ENCODE results near the gene HP.
A peak's percentile ranks its signal among the peaks of the same experiment; 100 is the strongest.

The HP gene

DNA sequence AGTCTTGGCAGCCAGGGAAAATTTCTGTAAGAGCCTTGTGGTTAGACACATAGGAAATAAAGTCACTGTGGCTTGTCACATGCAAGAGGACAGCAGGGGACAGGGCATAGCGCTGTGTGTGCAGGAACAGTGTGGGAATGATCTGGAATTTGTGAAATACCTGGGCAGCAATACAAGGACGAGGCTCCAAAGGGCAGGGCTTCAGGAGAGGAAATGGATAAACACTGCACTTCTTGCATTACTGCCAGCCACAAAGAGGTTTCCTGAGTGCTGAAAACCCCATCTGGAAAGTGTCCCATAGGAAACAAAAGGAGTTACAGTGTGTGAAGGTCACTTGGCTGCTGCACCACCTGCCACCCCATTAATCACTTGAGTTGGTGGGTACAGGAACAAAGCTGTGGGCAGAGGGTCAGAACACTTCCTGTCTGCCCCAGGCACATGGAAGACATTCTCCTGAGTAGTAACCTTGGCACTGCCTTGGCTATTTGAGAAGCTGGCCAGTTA lies 12.1 kb upstream of the HP start:
- Histone ChIP-seq H4K8ac (ENCODE audit: low read length) (no peak overlapping the region), H2BK15ac (ENCODE audit: low read depth, poor library complexity, severe bottlenecking) (no peak overlapping the region), H2BK12ac (ENCODE audit: low read length in 2 of 2) (no peak overlapping the region), H3K4ac (ENCODE audit: low read depth in 1 of 2, low read length in 2 of 2) (no peak overlapping the region), H3K23ac (ENCODE audit: low read length in 2 of 2) (no peak overlapping the region), H2AK5ac (ENCODE audit: low read length, severe bottlenecking) (no peak overlapping the region), H3K79me1 (replicated peaks; ENCODE audit: low read length, poor library complexity, severe bottlenecking) (no peaks in the 10 kb centered on the region), H2BK5ac (ENCODE audit: low read depth, low read length, poor library complexity, severe bottlenecking) (no peak overlapping the region), H3K4me3 (ENCODE audit: insufficient read depth in 1 of 2, low read depth in 1 of 2, low read length in 2 of 2) (no peak overlapping the region), H3K18ac (ENCODE audit: low read depth in 1 of 2, low read length in 2 of 2) (no peak overlapping the region), H3K36me3 (ENCODE audit: control insufficient read depth in 1 of 2, insufficient read depth in 2 of 2, low read depth in 1 of 2, low read length in 2 of 2) (peaks cover 8 to 26% of the 10 kb centered on the region in 2 experiments), H2BK120ac (ENCODE audit: low read depth, low read length) (no peak overlapping the region), H3K9me3 (ENCODE audit: control insufficient read depth, low read length) (no peaks in the 10 kb centered on the region), H3K14ac (ENCODE audit: low read length in 2 of 2) (no peak overlapping the region), H2AFZ (ENCODE audit: low read depth, low read length) (no peak overlapping the region), H3K27me3 (ENCODE audit: control insufficient read depth in 1 of 2, insufficient read depth in 1 of 2, low read length in 2 of 2) (no peaks in the 10 kb centered on the region), H3K4me2 (ENCODE audit: low read length, poor library complexity, severe bottlenecking) (no peak overlapping the region), H4K91ac (ENCODE audit: low read length) (no peak overlapping the region), H3K4me1 (ENCODE audit: control insufficient read depth, insufficient read depth, low read depth, low read length) (no peaks in the 10 kb centered on the region), H3K27ac (ENCODE audit: low read length, poor library complexity, severe bottlenecking) (no peak overlapping the region), H3K9ac (ENCODE audit: low read length) (no peak overlapping the region)
- no peak for DNase-seq
- 61% methylated on average over 2 of the region's 2 CpGs for WGBS

DNA sequence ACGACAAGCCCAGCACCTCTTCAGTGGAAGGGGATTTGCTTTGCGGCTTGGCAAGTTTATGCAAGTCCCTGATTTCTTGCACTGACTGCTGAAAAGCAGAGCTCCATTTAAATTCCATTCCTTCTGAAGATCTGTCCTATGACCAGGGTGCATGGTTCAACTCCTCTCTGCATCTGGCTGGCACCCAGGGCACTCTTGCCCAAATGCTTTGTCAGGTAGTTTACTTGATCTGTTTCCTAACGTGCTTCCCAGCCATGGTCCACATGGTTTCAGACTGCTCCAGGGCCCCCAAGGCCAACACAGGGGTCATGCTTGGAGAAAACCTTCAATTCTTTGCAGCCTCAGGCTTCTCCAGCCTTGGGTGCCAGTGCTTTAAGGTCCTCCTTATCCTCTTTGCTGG lies 11.2 kb upstream of the HP start:
- H3K4me3 ChIP-seq (ENCODE audit: insufficient read depth in 1 of 2, low read depth in 1 of 2, low read length in 2 of 2) = no peak overlapping the region
- H3K9me3 ChIP-seq (ENCODE audit: control insufficient read depth, low read length) = no peaks in the 10 kb centered on the region
- H4K91ac ChIP-seq (ENCODE audit: low read length) = no peak overlapping the region
- no peak overlapping the region for H3K4me2 ChIP-seq (ENCODE audit: low read length, poor library complexity, severe bottlenecking)
- no peaks in the 10 kb centered on the region for H3K79me1 ChIP-seq (replicated peaks; ENCODE audit: low read length, poor library complexity, severe bottlenecking)
- no peaks in the 10 kb centered on the region for H3K27me3 ChIP-seq (ENCODE audit: control insufficient read depth in 1 of 2, insufficient read depth in 1 of 2, low read length in 2 of 2)
- H4K8ac ChIP-seq (ENCODE audit: low read length) = no peak overlapping the region
- no peak overlapping the region for H2AK5ac ChIP-seq (ENCODE audit: low read length, severe bottlenecking)
- H3K9ac ChIP-seq (ENCODE audit: low read length) = no peak overlapping the region
- H3K14ac ChIP-seq (ENCODE audit: low read length in 2 of 2) = no peak overlapping the region
- no peak overlapping the region for H3K4ac ChIP-seq (ENCODE audit: low read depth in 1 of 2, low read length in 2 of 2)
- H2BK5ac ChIP-seq (ENCODE audit: low read depth, low read length, poor library complexity, severe bottlenecking) = no peak overlapping the region
- no peak overlapping the region for H2BK12ac ChIP-seq (ENCODE audit: low read length in 2 of 2)
- H2BK15ac ChIP-seq (ENCODE audit: low read depth, poor library complexity, severe bottlenecking) = no peak overlapping the region
- no peak overlapping the region for H3K18ac ChIP-seq (ENCODE audit: low read depth in 1 of 2, low read length in 2 of 2)
- no peak overlapping the region for H2BK120ac ChIP-seq (ENCODE audit: low read depth, low read length)
- no peak for DNase-seq
- H3K27ac ChIP-seq (ENCODE audit: low read length, poor library complexity, severe bottlenecking) = no peak overlapping the region
- H3K36me3 ChIP-seq (ENCODE audit: control insufficient read depth in 1 of 2, insufficient read depth in 2 of 2, low read depth in 1 of 2, low read length in 2 of 2) = peaks cover 8 to 26% of the 10 kb centered on the region in 2 experiments
- H2AFZ ChIP-seq (ENCODE audit: low read depth, low read length) = no peak overlapping the region
- no peak overlapping the region for H3K23ac ChIP-seq (ENCODE audit: low read length in 2 of 2)
- 62% methylated on average over 3 of the region's 3 CpGs for WGBS
- H3K4me1 ChIP-seq (ENCODE audit: control insufficient read depth, insufficient read depth, low read depth, low read length) = no peaks in the 10 kb centered on the region

DNA sequence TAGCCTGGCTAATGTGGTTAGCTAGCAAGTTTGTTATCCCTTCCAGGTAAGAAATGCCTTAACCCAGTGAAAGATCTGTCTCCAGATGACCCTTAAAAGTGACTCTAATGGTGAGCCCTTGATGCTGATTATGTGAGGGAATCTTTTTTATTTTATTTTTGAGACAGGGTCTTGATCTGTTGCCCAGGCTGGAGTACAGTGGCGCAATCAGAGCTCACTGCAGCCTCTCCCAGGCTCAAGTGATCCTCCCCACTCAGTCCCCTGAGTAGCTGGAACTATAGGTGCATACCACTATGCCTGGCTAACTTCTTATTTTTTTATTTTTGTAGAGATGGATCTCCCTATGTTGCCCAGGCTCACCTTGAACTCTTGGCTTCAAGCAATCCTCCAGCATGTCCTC lies 10.8 kb upstream of the HP start:
- 100% methylated on average over 1 of the region's 1 CpG for WGBS
- H3K9me3 ChIP-seq (ENCODE audit: control insufficient read depth, low read length) = no peaks in the 10 kb centered on the region

DNA sequence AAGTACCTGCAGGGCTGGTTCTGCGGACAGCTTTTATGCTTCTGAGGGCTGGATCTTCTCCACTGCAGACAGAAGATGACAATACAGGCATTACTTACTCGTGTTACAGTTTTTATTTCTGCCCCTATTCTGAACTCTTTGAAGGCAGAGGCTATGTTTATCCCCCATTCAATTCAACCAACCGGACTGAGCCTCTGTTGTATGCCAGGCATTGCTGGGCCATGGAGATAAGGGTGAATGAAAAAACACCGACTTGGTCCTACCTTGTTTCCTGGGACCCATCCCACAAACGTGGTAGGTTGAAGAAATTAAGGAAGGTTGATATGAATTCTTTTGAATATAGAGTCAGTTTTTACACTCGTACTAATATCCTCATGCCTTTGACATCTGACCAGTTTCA lies 10.0 kb upstream of the HP start:
- H3K4me2 ChIP-seq (ENCODE audit: low read length, poor library complexity, severe bottlenecking) = no peak overlapping the region
- no peaks in the 10 kb centered on the region for H3K79me1 ChIP-seq (replicated peaks; ENCODE audit: low read length, poor library complexity, severe bottlenecking)

More for the DNA sequence above, 10.8 kb upstream of the HP start:
- Histone ChIP-seq H2AFZ (ENCODE audit: low read depth, low read length) (no peak overlapping the region), H3K27me3 (ENCODE audit: control insufficient read depth in 1 of 2, insufficient read depth in 1 of 2, low read length in 2 of 2) (no peaks in the 10 kb centered on the region), H3K4me3 (ENCODE audit: insufficient read depth in 1 of 2, low read depth in 1 of 2, low read length in 2 of 2) (no peak overlapping the region), H3K9ac (ENCODE audit: low read length) (no peak overlapping the region), H3K18ac (ENCODE audit: low read depth in 1 of 2, low read length in 2 of 2) (no peak overlapping the region), H2BK5ac (ENCODE audit: low read depth, low read length, poor library complexity, severe bottlenecking) (no peak overlapping the region), H2BK12ac (ENCODE audit: low read length in 2 of 2) (no peak overlapping the region), H2BK120ac (ENCODE audit: low read depth, low read length) (no peak overlapping the region), H4K8ac (ENCODE audit: low read length) (no peak overlapping the region), H3K79me1 (replicated peaks; ENCODE audit: low read length, poor library complexity, severe bottlenecking) (no peaks in the 10 kb centered on the region), H3K4me1 (ENCODE audit: control insufficient read depth, insufficient read depth, low read depth, low read length) (no peaks in the 10 kb centered on the region), H4K91ac (ENCODE audit: low read length) (no peak overlapping the region), H2AK5ac (ENCODE audit: low read length, severe bottlenecking) (no peak overlapping the region), H3K4me2 (ENCODE audit: low read length, poor library complexity, severe bottlenecking) (no peak overlapping the region), H3K36me3 (ENCODE audit: control insufficient read depth in 1 of 2, insufficient read depth in 2 of 2, low read depth in 1 of 2, low read length in 2 of 2) (peaks cover 8 to 26% of the 10 kb centered on the region in 2 experiments), H3K23ac (ENCODE audit: low read length in 2 of 2) (peak overlapping the region in 1 of 2 experiments; percentile 59), H3K4ac (ENCODE audit: low read depth in 1 of 2, low read length in 2 of 2) (no peak overlapping the region), H3K14ac (ENCODE audit: low read length in 2 of 2) (no peak overlapping the region), H3K27ac (ENCODE audit: low read length, poor library complexity, severe bottlenecking) (no peak overlapping the region), H2BK15ac (ENCODE audit: low read depth, poor library complexity, severe bottlenecking) (no peak overlapping the region)
- no peak for DNase-seq

More for the DNA sequence above, 10.0 kb upstream of the HP start:
- Histone ChIP-seq H2BK120ac (ENCODE audit: low read depth, low read length) (no peak overlapping the region), H3K27ac (ENCODE audit: low read length, poor library complexity, severe bottlenecking) (no peak overlapping the region), H3K23ac (ENCODE audit: low read length in 2 of 2) (no peak overlapping the region), H2BK12ac (ENCODE audit: low read length in 2 of 2) (no peak overlapping the region), H3K9me3 (ENCODE audit: control insufficient read depth, low read length) (no peaks in the 10 kb centered on the region), H3K4ac (ENCODE audit: low read depth in 1 of 2, low read length in 2 of 2) (no peak overlapping the region), H3K4me3 (ENCODE audit: insufficient read depth in 1 of 2, low read depth in 1 of 2, low read length in 2 of 2) (no peak overlapping the region), H3K4me1 (ENCODE audit: control insufficient read depth, insufficient read depth, low read depth, low read length) (no peaks in the 10 kb centered on the region), H2BK15ac (ENCODE audit: low read depth, poor library complexity, severe bottlenecking) (no peak overlapping the region), H2AK5ac (ENCODE audit: low read length, severe bottlenecking) (no peak overlapping the region), H4K8ac (ENCODE audit: low read length) (no peak overlapping the region), H2AFZ (ENCODE audit: low read depth, low read length) (no peak overlapping the region), H3K27me3 (ENCODE audit: control insufficient read depth in 1 of 2, insufficient read depth in 1 of 2, low read length in 2 of 2) (no peaks in the 10 kb centered on the region), H3K18ac (ENCODE audit: low read depth in 1 of 2, low read length in 2 of 2) (no peak overlapping the region), H4K91ac (ENCODE audit: low read length) (no peak overlapping the region), H3K14ac (ENCODE audit: low read length in 2 of 2) (no peak overlapping the region), H3K36me3 (ENCODE audit: control insufficient read depth in 1 of 2, insufficient read depth in 2 of 2, low read depth in 1 of 2, low read length in 2 of 2) (peaks cover 8 to 26% of the 10 kb centered on the region in 2 experiments), H2BK5ac (ENCODE audit: low read depth, low read length, poor library complexity, severe bottlenecking) (no peak overlapping the region), H3K9ac (ENCODE audit: low read length) (no peak overlapping the region)
- no peak for DNase-seq
- 79% methylated on average over 4 of the region's 6 CpGs for WGBS

All from mesenchymal stem cell (in vitro differentiated cells and primary cell).